Cardiac fibroblast (primary cell): ENCODE data around the gene DPF3.
A peak's percentile ranks its signal among the peaks of the same experiment; 100 is the strongest.

Experiments
- DNase-seq, 2 donors: peaks; one replicate each; pipeline versions ENCODE4 v3.0.0 to v3.0.0-alpha.2; 2010; ENCODE audit warnings: low read depth in 2 of 2
- H3K4me3 ChIP-seq, 2 donors: replicated peaks in 1 of 2; 1 replicate in 1 of 2; 2 replicates in 1 of 2; pipeline ENCODE4 v1.5.1; 2011; ENCODE audit warnings: low read depth in 2 of 2, low read length in 2 of 2, mild to moderate bottlenecking in 2 of 2, moderate library complexity in 1 of 2
- TF ChIP-seq, protein P1 (sequence below): IDR thresholded peaks from one replicate; pipeline ENCODE4 v1.5.1; 2011; ENCODE audit warnings: low read depth, mild to moderate bottlenecking, low read length, inconsistent platforms

DPF3 gene

DNA sequence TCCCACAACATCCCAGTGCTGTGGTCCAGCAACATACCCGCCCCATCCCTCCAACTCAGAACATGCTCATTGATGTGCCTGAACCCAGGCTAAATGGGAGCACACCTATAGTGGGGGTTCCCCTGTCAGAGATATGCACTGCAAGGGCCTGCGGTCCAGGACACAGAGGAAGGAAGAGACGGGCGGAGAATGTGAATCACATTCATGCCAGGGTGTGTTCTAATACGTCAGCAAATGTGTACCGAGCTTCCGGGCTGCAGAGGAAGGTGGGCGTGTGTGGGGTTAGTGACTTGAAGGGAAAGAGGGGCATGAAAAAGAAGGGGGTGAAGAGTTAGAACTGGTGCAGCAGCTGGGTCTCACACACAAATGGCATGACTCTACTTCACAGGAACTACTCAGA is 83.7 kb downstream of the DPF3 start:
- H3K4me3 ChIP-seq = no peak overlapping the region
- TF ChIP-seq, protein P1, sequence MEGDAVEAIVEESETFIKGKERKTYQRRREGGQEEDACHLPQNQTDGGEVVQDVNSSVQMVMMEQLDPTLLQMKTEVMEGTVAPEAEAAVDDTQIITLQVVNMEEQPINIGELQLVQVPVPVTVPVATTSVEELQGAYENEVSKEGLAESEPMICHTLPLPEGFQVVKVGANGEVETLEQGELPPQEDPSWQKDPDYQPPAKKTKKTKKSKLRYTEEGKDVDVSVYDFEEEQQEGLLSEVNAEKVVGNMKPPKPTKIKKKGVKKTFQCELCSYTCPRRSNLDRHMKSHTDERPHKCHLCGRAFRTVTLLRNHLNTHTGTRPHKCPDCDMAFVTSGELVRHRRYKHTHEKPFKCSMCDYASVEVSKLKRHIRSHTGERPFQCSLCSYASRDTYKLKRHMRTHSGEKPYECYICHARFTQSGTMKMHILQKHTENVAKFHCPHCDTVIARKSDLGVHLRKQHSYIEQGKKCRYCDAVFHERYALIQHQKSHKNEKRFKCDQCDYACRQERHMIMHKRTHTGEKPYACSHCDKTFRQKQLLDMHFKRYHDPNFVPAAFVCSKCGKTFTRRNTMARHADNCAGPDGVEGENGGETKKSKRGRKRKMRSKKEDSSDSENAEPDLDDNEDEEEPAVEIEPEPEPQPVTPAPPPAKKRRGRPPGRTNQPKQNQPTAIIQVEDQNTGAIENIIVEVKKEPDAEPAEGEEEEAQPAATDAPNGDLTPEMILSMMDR = no peak
- DNase-seq = peak in 1 of 2 donors; percentile 27

DNA sequence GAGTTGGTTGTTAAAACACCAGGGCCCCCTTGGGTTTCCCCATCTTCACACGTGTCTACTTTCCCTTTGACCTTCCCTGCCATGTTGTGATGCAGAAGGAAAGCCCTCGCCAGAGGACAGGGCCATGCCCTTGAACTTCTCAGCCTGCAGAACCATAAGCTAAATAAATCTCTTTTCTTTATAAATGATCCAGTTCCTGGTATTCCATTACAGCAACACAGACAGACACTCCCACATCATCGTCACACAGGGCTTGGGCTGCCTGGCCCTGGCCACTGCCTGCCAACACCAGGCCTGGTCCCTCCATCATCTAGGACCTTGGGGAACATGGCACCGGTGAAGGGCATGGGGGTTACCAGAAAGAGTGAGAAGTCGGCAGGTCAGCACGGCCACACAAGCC is 84.8 kb downstream of the DPF3 start:
- DNase-seq = no peak
- no peak overlapping the region for H3K4me3 ChIP-seq
- TF ChIP-seq, protein P1 = no peak

DNA sequence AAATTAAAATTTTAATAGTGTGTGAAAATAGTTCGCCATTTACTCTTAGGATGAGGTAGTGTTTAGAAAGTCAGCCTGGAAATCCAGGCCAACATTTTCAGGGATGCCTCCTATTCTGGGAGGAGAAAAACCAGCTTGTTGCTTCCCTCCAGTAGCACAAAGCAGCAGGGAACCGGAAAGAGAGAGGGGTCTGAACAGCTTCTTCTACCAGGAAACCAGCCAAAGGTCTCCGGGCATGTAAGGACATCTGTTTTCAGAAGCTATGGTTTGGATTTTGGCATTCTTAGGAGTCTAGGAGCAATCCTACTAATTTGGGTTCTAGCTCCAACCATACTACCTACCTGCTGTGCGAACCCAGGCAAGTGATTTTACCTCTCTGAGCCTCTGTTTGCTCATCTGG is 85.3 kb downstream of the DPF3 start:
- no peak for DNase-seq
- no peak overlapping the region for H3K4me3 ChIP-seq
- TF ChIP-seq, protein P1 = no peak

DNA sequence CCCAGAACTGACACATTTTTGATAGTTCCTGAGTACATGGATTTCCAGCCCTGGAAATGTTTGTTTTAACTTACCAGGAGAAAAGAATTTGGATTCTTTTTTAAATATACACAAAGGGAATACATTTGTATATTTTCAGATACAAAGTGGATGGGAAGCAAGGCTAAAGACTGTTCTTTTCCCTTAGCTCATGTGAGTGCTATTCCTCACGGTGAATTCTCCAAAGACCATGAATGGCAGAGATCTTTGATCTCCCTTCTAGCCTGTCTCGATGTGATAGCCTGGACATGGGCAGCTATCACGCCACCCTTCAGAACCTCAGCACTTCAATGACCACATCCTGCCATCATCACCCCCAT is 91.3 kb downstream of the DPF3 start:
- no peak for DNase-seq
- TF ChIP-seq, protein P1 = no peak
- H3K4me3 ChIP-seq = no peak overlapping the region

DNA sequence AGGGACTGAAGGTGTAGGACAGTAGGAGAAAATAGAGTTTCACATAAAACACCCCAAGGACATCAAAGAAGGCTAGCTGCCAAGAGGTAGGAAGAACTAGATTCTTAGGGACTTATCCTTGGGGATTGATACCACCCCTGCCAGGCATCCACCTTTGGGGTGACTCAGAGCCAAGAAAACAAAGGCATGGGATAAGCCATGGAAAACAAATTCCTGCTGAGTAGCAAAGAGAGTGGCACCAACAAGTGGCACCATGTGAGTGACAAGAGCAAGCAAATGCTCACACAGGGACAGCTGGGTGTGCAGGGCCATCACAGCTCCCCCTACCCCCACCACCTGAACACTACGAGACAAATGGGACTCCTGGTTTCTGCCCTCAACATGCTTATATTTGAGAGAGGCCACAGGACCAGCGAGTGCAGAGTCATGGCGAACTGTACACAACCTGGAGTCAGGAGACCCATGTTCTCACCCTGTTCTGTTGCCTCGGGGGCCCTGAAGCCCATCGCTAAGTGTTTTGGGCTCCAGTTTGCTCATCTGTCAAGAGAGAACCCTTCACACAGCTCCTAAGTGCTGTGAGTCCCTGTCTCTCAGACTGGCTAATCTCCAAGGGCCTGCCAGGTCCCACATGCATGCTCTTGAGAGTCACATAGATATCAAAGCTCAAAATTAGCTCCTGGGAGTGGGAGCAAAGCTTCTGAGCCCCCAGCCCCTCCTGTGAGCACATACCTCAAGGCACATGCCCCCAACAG is 91.9 kb downstream of the DPF3 start:
- H3K4me3 ChIP-seq = no peak overlapping the region
- DNase-seq = no peak
- TF ChIP-seq, protein P1 = no peak

DNA sequence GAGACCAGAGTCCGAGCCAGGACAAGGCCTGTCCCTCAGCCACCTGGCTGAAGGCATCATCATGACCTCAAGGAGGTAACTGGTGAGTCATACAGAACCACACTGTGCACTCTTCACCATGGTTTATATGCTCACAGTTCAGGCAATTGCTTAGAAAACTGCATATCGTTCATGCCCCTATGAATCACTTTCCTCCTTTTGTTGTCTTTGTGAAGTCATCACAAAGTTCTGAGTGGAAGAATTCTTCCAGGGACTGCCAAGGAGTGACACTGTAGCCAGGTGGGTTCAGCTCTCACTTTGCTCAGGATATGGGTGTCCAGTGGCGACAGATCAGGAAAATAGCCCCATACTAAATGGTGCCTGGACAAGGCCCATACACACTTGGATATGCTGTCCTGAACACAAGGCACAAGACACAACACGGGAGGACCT is 92.5 kb downstream of the DPF3 start:
- DNase-seq = peak; percentile 65 to 97
- no peak overlapping the region for H3K4me3 ChIP-seq
- TF ChIP-seq, protein P1 = no peak
